GM12892 (cell line): Measurements from ENCODE around the gene METTL26.

ENCODE experiments used
- POLR2A ChIP-seq: IDR thresholded peaks from 2 replicates; pipeline ENCODE4 v1.6.1; 2011; ENCODE audit warnings: low read depth, low read length, control low read depth
- POLR2AphosphoS5 ChIP-seq: IDR thresholded peaks from 2 replicates; pipeline ENCODE4 v1.6.1; 2011; ENCODE audit warnings: low read depth, low read length, control low read depth

GRCh38 chr16:672371-672770 is 36.3 kb upstream of the METTL26 start:
- TF ChIP-seq POLR2AphosphoS5 (no peak), POLR2A (no peak)
